T1000 (cell line): ENCODE results near the gene MYO15B.

Experiments
- DNase-seq: peaks from one replicate; lab custom pipeline; 2025; ENCODE audit warnings: mixed read lengths; lab: John Stamatoyannopoulos, UW

The MYO15B gene

GRCh38 chr17:75639327-75639726 is 51.7 kb downstream of the MYO15B start:
- no peak for DNase-seq

- DNase-seq: no peak
Measured at GRCh38 chr17:75639771-75640555, 52.4 kb downstream of the MYO15B start.

- no peak for DNase-seq
Measured at GRCh38 chr17:75640556-75641119, 53.0 kb downstream of the MYO15B start.

GRCh38 chr17:75641343-75641742 is 53.7 kb downstream of the MYO15B start:
- no peak for DNase-seq

- DNase-seq: no peak
Measured at GRCh38 chr17:75642182-75642783, 54.7 kb downstream of the MYO15B start.

GRCh38 chr17:75642784-75643642 is 55.4 kb downstream of the MYO15B start:
- no peak for DNase-seq

- no peak for DNase-seq
Measured at GRCh38 chr17:75643643-75644017, 56.0 kb downstream of the MYO15B start.

GRCh38 chr17:75645501-75645888 is 57.9 kb downstream of the MYO15B start:
- DNase-seq: no peak

- no peak for DNase-seq
Measured at GRCh38 chr17:75645889-75646637, 58.5 kb downstream of the MYO15B start.

- DNase-seq: no peak
Measured at GRCh38 chr17:75646638-75646992, 59.0 kb downstream of the MYO15B start.

GRCh38 chr17:75647061-75647460 is 59.5 kb downstream of the MYO15B start:
- no peak for DNase-seq

- no peak for DNase-seq
Measured at GRCh38 chr17:75647921-75648320, 60.3 kb downstream of the MYO15B start.

GRCh38 chr17:75649687-75650086 is 62.1 kb downstream of the MYO15B start:
- DNase-seq: no peak

GRCh38 chr17:75650874-75651273 is 63.3 kb downstream of the MYO15B start:
- no peak for DNase-seq

GRCh38 chr17:75652341-75652740 is 64.7 kb downstream of the MYO15B start:
- DNase-seq: no peak

GRCh38 chr17:75652934-75653549 is 65.4 kb downstream of the MYO15B start:
- DNase-seq: no peak

GRCh38 chr17:75654176-75654575 is 66.6 kb downstream of the MYO15B start:
- DNase-seq: no peak

GRCh38 chr17:75658237-75658636 is 70.6 kb downstream of the MYO15B start:
- DNase-seq: no peak

GRCh38 chr17:75661531-75661930 is 73.9 kb downstream of the MYO15B start:
- DNase-seq: no peak

GRCh38 chr17:75662511-75662910 is 74.9 kb downstream of the MYO15B start:
- DNase-seq: no peak

- DNase-seq: no peak
Measured at GRCh38 chr17:75664099-75664549, 76.5 kb downstream of the MYO15B start.
